OCI-LY3 (cell line): Measurements from ENCODE around the gene SENP1.

ENCODE experiments used
- H2AFZ ChIP-seq: fragments of 200-600, 300-600 bp; shearing (Covaris generic); 2 replicates; pipeline ENCODE4 v1.6.0; 2014; ENCODE audit warnings: antibody characterized with exemption, low read depth, low read length
- H3K27ac ChIP-seq: fragments of 200-600, 300-600 bp; sonication (generic); 2 replicates; pipeline ENCODE4 v1.5.1; 2014; ENCODE audit warnings: mild to moderate bottlenecking, low read length, moderate library complexity, mixed read lengths
- H3K27me3 ChIP-seq: fragments of 200-600, 300-600 bp; sonication (generic); 2 replicates; pipeline ENCODE4 v1.6.1; 2014; ENCODE audit warnings: low read depth, low read length, mixed read lengths
- H3K36me3 ChIP-seq: fragments of 200-600, 300-600 bp; sonication (generic); replicated peaks from 2 replicates; pipeline ENCODE3; 2014; ENCODE audit warnings: low read depth, low read length, mixed read lengths
- H3K4me1 ChIP-seq: fragments of 300-600, 200-600 bp; sonication (generic); 2 replicates; pipeline ENCODE4 v1.6.1; 2014; ENCODE audit warnings: low read length, mixed read lengths
- H3K4me2 ChIP-seq: fragments of 200-600, 300-600 bp; sonication (generic); 2 replicates; pipeline ENCODE4 v1.6.1; 2014; ENCODE audit warnings: low read length, mixed read lengths
- H3K4me3 ChIP-seq: fragments of 300-600, 200-600 bp; sonication (generic); 2 replicates; pipeline ENCODE4 v1.5.1; 2014; ENCODE audit warnings: antibody characterized with exemption, mild to moderate bottlenecking, low read length, moderate library complexity
- H3K79me2 ChIP-seq: fragments of 300-600, 200-600 bp; shearing (Covaris generic); 2 replicates; pipeline ENCODE4 v1.6.1; 2014; ENCODE audit warnings: mild to moderate bottlenecking, low read length, mixed read lengths
- H3K9ac ChIP-seq: fragments of 300-600, 200-600 bp; shearing (Covaris generic); 2 replicates; pipeline ENCODE4 v1.6.0; 2014; ENCODE audit warnings: mild to moderate bottlenecking, low read length, moderate library complexity
- H3K9me3 ChIP-seq: fragments of 200-600, 300-600 bp; shearing (Covaris generic); 2 replicates; pipeline ENCODE4 v1.6.1; 2014; ENCODE audit warnings: low read length, mixed read lengths; ENCODE audit not compliant: insufficient read depth
- H4K20me1 ChIP-seq: fragments of 200-600, 300-600 bp; sonication (generic); 2 replicates; pipeline ENCODE4 v1.6.1; 2016; ENCODE audit warnings: low read length, mixed read lengths; ENCODE audit not compliant: insufficient read depth
- EZH2phosphoT487 ChIP-seq: fragments of 200-600 bp; shearing (Covaris generic); IDR thresholded peaks from 2 replicates; pipeline ENCODE4 v1.6.1; 2018; ENCODE audit warnings: antibody characterized with exemption, mixed run types, low read depth
- TF ChIP-seq, protein P1 (sequence below): fragments of 200-600, 300-600 bp; sonication (generic); IDR thresholded peaks from 2 replicates; pipeline ENCODE4 v1.5.1; 2014; ENCODE audit warnings: antibody characterized with exemption, low read length, low read depth

SENP1 gene

DNA sequence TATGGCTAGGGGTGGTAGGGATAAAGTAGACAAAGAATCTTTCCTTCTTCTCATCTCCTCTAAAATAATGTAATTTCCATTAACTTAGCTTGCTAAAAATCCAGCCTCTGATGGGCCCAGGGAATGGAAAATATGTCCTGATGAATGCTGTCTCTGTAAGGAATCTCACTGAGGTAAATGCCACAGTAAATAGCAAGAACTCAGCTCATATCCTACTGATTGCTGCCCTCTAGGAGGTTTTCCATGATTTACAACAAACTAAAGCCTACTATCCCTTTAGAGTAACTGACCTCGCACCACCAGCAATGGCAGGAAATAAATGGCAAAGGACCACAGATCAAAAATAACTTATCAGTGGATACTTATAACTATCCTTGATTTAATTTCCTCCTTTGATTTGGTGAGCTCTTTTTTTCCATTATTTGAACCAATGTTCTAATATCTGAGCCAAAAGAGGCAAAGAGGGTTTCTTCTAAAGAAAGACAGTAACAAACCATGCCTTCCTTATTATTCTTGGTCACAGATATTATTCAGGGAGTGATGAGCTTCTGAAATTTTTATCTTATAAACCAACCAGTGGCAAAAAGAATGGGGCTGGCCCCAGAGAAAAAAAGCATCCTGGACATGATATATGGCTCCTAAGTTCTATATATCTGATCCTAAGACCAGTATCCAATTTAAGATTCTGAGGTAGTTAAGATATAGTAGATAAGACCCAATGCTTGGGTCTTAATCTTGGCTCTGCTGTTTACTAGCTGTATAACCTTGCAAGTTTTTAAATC lies 43.8 kb downstream of the SENP1 start:
- no peak overlapping the region for H3K4me3 ChIP-seq
- H3K27ac ChIP-seq: no peak overlapping the region
- peaks cover 73% of the 10 kb centered on the region for H3K36me3 ChIP-seq
- H3K4me1 ChIP-seq: peaks cover 5% of the 10 kb centered on the region
- H2AFZ ChIP-seq: no peak overlapping the region
- no peak overlapping the region for H3K9ac ChIP-seq
- peaks cover 6% of the 10 kb centered on the region; the same call in 1 of the 2 replicates for H3K9me3 ChIP-seq
- H3K27me3 ChIP-seq: no peaks in the 10 kb centered on the region
- TF ChIP-seq EZH2phosphoT487: no peak
- TF ChIP-seq, protein P1, sequence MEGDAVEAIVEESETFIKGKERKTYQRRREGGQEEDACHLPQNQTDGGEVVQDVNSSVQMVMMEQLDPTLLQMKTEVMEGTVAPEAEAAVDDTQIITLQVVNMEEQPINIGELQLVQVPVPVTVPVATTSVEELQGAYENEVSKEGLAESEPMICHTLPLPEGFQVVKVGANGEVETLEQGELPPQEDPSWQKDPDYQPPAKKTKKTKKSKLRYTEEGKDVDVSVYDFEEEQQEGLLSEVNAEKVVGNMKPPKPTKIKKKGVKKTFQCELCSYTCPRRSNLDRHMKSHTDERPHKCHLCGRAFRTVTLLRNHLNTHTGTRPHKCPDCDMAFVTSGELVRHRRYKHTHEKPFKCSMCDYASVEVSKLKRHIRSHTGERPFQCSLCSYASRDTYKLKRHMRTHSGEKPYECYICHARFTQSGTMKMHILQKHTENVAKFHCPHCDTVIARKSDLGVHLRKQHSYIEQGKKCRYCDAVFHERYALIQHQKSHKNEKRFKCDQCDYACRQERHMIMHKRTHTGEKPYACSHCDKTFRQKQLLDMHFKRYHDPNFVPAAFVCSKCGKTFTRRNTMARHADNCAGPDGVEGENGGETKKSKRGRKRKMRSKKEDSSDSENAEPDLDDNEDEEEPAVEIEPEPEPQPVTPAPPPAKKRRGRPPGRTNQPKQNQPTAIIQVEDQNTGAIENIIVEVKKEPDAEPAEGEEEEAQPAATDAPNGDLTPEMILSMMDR: no peak
- H4K20me1 ChIP-seq: no peaks in the 10 kb centered on the region
- no peaks in the 10 kb centered on the region for H3K79me2 ChIP-seq
- no peak overlapping the region for H3K4me2 ChIP-seq

DNA sequence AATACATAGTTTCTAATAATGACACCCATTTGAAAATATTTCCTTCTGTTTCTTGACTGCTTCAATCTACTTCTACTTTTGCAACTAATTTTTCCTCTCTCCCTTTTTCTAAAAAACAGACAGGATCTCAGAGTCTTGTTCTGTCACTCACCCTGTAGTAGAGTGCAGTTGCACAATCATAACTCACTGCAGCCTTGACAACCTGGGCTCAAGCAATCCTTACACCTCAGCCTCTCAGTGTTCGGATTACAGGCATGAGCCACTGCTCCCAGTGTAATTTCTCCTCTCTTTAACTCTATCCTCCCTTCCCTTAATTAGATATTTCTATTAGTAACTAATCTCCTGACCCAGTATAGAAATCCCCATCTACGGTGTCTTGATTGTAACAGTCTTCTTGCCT lies 45.4 kb downstream of the SENP1 start:
- Histone ChIP-seq H3K4me2 (no peak overlapping the region), H4K20me1 (no peaks in the 10 kb centered on the region), H2AFZ (no peak overlapping the region), H3K4me3 (no peak overlapping the region), H3K79me2 (no peaks in the 10 kb centered on the region), H3K9ac (no peak overlapping the region), H3K9me3 (peaks cover 6% of the 10 kb centered on the region; the same call in 1 of the 2 replicates), H3K4me1 (no peaks in the 10 kb centered on the region), H3K27me3 (no peaks in the 10 kb centered on the region), H3K27ac (no peak overlapping the region), H3K36me3 (peaks cover 64% of the 10 kb centered on the region)
- no peak for TF ChIP-seq EZH2phosphoT487
- TF ChIP-seq, protein P1: no peak

DNA sequence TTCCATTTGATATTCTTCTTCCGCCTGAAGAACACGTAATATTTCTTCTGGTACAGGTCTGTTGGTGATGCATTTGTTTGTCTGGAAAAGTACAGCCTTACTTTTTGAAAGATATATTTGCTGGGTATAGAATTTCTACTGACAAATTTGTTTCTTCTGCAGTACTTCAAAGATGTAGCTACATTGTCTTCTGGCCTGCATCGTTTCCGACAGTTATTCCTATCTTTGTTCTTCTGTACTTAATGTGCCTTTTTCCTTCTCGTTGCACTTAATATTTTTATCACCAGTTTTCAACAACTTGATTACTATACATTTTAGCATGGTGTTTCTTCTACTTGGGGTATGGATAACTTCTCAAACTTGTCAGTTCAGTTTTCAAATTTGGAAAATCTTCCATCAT lies 47.1 kb downstream of the SENP1 start:
- Histone ChIP-seq H3K9me3 (peaks cover 6% of the 10 kb centered on the region; the same call in 1 of the 2 replicates), H3K4me2 (no peak overlapping the region), H3K36me3 (peaks cover 59% of the 10 kb centered on the region), H3K79me2 (no peaks in the 10 kb centered on the region), H3K4me3 (no peak overlapping the region), H3K9ac (no peak overlapping the region), H3K27me3 (no peaks in the 10 kb centered on the region), H3K27ac (no peak overlapping the region), H2AFZ (no peak overlapping the region), H4K20me1 (no peaks in the 10 kb centered on the region), H3K4me1 (no peaks in the 10 kb centered on the region)
- no peak for TF ChIP-seq EZH2phosphoT487
- TF ChIP-seq, protein P1: no peak

DNA sequence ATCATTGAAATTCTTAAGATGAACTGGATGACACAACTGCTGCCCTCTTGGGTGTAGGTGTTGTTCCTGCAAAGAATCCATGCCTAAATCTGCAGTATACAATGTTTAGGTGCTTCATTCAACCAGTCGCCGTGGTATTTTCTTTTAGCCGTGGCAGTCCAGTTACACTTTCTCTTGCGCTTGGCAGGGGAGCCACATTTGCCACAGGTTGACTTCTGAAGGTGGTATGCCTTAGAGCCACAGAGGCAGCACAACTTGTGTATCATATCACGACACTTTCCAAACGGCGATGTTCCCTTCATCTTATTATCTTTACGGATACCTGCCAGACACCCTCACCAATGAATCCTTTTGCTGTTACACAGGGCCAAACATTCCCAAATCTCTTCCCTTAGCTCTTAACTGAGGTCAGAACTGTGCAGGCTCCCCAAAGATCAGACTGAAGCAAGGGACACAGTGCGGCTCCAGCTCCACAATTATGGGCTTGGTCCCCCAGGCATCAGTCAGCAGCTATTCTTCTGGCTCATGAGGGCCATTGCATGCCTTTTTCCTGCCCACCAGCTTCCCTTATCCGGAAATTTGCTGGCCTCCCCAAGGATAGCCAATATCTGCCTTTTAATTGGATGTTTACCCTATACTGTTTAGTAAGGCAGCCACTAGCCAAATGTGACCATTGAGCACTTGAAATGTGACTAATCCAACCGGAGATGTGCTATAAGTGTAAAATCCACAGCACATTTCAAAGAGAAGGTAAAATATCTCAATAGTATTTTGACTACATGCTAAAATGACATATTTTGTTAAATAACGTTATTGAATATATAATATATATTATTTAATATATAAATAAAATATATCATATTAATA lies 50.7 kb downstream of the SENP1 start:
- Histone ChIP-seq H3K27me3 (no peaks in the 10 kb centered on the region), H3K36me3 (peaks cover 27% of the 10 kb centered on the region), H3K9me3 (peaks cover 6% of the 10 kb centered on the region; the same call in 1 of the 2 replicates), H4K20me1 (no peaks in the 10 kb centered on the region), H3K9ac (no peak overlapping the region), H3K79me2 (no peaks in the 10 kb centered on the region), H3K4me2 (no peak overlapping the region), H3K4me1 (no peaks in the 10 kb centered on the region), H2AFZ (no peak overlapping the region), H3K27ac (no peak overlapping the region), H3K4me3 (no peak overlapping the region)
- TF ChIP-seq EZH2phosphoT487: no peak
- TF ChIP-seq, protein P1: no peak
